Inflammatory macrophage treated with lipopolysaccharide for 1 hour (primary cell): Measurements from ENCODE around the gene PLA2G2C.

Experiments used
- DNase-seq, 2 donors: peaks; one replicate each; pipeline ENCODE4 v3.0.0-alpha.2; 2020 to 2022

The PLA2G2C gene

GRCh38 chr1:20126041-20126805, 60.1 kb downstream of the PLA2G2C start:
- peak; percentile 62 to 80 for DNase-seq

GRCh38 chr1:20125100-20125499, 61.2 kb downstream of the PLA2G2C start:
- no peak for DNase-seq

- peak in 1 of 2 donors; percentile 21 for DNase-seq
Measured at GRCh38 chr1:20124456-20125057, 61.8 kb downstream of the PLA2G2C start.

GRCh38 chr1:20123722-20124455, 62.4 kb downstream of the PLA2G2C start:
- no peak for DNase-seq

GRCh38 chr1:20120796-20121195, 65.5 kb downstream of the PLA2G2C start:
- no peak for DNase-seq

GRCh38 chr1:20119347-20119746, 67.0 kb downstream of the PLA2G2C start, which contains the start of gene PLA2G2D:
PLA2G2D (minus strand) TSS chr1:20119536; CDS start chr1:20119498, 38 bp downstream.
- DNase-seq: no peak

- DNase-seq: no peak
Measured at GRCh38 chr1:20117236-20117635, 69.1 kb downstream of the PLA2G2C start.

GRCh38 chr1:20115916-20116315, 70.4 kb downstream of the PLA2G2C start:
- no peak for DNase-seq

GRCh38 chr1:20115479-20115878, 70.8 kb downstream of the PLA2G2C start:
- no peak for DNase-seq

GRCh38 chr1:20114021-20114648, 72.2 kb downstream of the PLA2G2C start:
- no peak for DNase-seq
